Loucy (cell line): ENCODE measurements around the gene SUPT6H.

Experiments
- CTCF ChIP-seq: fragments of 200-600 bp; sonication (generic); conservative IDR thresholded peaks from 2 replicates; pipeline ENCODE4 v1.5.1; 2014; ENCODE audit warnings: mild to moderate bottlenecking, antibody characterized with exemption, low read length
- EZH2phosphoT487 ChIP-seq: fragments of 200-600 bp; IDR thresholded peaks from 2 replicates; pipeline ENCODE4 v1.6.1; 2018; ENCODE audit warnings: antibody characterized with exemption, mild to moderate bottlenecking, moderate library complexity, borderline replicate concordance

- no peak for TF ChIP-seq EZH2phosphoT487
- no peak for TF ChIP-seq CTCF
These were observed 87.6 kb downstream of the SUPT6H start for GRCh38 chr17:28749516-28750177.
